ENCODE measurements around the gene USP47.

Gene USP47

DNA sequence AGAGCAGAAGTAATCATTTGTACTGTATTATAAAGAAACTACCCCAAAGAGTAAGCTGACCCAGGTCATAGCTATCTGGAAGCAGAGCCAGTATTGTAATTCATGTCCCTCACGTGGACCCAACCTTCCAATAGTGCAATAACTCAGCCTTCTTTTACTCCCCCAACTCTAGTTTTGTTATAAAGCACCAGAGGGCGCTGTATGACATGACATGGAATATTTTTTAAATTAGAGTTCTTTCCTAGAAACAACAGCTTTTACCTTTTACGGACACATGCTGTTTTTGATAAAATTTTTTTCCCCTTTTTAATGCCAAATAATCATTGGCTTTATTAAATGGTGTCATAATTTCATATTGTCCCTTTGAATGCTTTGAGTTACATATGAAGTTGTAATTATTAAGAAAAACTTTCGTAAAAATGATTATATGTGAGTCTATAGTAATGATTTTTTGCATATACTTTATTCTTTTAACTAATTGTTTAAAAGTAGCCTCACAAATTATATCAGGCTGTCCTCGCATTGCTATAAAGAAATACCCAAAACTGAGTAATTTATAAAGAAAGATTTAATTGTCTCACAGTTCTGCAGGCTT is 89.8 kb downstream of the USP47 start:
- peak in 2 of 56 donors; percentile 10 to 15 for DNase-seq

- DNase-seq, result no peak
Measured at GRCh38 chr11:11935536-11935935, 93.8 kb downstream of the USP47 start.

GRCh38 chr11:11937433-11937832 is 95.7 kb downstream of the USP47 start:
- DNase-seq, result no peak

GRCh38 chr11:11937957-11938356 is 96.2 kb downstream of the USP47 start:
- DNase-seq, result no peak

DNA sequence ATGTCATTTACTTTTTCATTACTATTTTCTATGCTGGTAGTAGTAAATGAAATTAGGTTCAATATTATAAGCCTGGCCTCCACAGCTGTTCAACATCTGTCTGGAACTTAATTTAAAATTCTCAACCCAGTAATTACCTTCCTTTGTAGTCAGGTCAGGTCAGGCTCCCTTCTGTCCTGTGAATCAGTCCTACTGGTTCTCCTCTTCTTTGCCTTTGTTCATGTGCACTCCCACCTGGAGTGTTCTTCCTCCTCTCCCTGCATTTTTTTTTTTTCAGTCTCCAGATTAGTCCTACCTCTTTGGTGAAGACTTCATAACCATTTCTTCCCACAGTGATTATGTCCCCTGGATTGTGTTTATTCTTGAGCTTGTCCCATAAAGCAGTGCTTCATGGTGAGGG is 98.8 kb downstream of the USP47 start:
- no peak for DNase-seq

DNA sequence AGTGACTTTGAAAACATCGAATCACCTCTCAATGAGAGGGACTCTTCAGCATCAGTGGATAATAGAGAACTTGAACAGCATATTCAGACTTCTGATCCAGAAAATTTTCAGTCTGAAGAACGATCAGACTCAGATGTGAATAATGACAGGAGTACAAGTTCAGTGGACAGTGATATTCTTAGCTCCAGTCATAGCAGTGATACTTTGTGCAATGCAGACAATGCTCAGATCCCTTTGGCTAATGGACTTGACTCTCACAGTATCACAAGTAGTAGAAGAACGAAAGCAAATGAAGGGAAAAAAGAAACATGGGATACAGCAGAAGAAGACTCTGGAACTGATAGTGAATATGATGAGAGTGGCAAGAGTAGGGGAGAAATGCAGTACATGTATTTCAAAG is 100.9 kb downstream of the USP47 start:
- no peak for DNase-seq

DNA sequence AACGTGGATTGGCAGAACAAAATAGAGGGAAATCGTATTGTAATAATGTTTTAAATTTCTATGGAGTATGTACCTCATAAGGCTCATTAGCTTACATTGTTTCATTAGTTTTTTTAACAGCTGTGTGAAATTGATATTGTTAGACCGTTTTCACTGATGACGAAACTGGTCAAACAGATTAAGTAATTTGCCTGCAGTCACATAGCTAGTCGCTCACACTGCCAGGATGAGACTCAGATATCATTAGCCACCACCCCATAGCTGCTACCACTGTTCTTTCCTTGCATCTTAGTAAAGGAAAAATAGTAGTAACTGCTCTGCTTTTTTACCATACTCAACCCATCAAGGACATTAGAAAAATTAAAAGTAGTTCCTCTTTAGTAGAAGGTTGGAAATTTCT is 102.7 kb downstream of the USP47 start:
- no peak for DNase-seq

- no peak for DNase-seq
Measured at GRCh38 chr11:11946180-11946579, 104.4 kb downstream of the USP47 start.

- no peak for DNase-seq
Measured at GRCh38 chr11:11946878-11947277, 105.1 kb downstream of the USP47 start.

GRCh38 chr11:11947825-11948224 is 106.1 kb downstream of the USP47 start:
- DNase-seq, result no peak

DNA sequence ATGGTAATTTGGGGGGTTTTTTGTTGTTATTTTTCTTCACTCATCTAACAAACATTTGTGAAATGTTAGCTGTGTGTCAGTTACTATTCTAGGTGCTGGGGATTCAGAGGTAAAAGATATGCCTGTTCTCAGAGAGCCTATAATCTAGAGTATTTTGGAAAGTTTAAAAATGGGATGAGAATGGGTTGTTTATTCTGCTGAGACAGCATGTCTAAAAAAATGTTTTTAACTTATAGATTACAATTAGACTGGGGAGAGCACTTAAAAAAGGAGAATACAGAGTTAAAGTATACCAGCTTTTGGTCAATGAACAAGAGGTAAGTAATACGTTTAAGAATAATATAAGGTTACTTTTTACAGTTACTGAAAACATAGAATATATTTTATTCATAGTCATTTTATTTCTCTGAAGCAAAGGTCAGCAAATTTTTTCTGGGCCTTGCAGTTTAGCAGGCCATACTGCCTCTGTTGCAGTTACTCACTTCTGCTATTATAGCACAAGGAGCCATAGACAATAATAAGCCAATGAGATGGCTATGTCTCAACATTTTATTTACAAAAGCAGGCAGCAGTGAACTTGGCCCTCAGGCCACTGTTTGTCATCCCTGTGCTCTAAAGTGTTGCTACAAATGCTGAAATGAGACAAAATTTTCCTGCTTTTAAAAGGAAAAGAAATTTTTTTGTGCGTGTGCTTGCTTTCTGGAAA is 106.6 kb downstream of the USP47 start:
- DNase-seq, result no peak

DNA sequence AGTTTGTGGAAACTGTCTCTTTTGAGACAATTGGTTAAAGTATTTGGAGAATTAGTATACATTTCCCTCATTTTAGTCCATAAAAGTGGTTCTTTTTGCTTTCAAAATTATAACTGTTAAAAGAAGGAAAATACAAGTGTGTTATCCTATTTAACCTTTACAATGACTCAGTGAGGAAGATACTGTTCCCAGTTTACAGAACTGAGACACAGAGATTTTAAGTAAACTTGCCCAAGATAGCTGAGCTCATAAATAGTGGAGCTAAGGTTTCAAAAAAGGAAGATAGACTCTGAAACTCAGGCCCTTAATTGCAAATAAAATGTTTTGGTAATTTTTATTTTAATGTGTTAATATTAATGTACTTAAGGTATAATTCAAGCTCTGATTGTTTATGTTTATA is 107.7 kb downstream of the USP47 start:
- DNase-seq, result no peak

DNA sequence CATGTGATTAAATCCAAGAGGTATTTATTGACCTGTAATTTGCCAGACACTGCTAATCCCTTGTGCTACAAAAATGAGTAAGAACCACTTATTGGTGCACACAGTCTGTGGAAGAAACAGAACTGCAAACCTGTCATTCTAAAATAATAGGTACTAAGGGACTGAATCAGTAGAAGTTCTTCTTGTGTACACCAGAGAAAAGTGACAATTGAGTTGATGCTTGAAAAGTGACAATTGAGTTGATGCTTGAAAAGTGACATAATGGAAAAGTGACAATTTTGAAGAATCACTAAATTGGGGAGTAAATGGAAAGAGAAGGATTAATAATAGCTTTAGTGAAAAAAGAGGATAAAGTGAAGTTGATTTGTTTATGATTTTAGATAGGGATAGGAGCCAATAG is 110.3 kb downstream of the USP47 start:
- no peak for DNase-seq

- no peak for DNase-seq
Measured at GRCh38 chr11:11956006-11956405, 114.2 kb downstream of the USP47 start.

DNA sequence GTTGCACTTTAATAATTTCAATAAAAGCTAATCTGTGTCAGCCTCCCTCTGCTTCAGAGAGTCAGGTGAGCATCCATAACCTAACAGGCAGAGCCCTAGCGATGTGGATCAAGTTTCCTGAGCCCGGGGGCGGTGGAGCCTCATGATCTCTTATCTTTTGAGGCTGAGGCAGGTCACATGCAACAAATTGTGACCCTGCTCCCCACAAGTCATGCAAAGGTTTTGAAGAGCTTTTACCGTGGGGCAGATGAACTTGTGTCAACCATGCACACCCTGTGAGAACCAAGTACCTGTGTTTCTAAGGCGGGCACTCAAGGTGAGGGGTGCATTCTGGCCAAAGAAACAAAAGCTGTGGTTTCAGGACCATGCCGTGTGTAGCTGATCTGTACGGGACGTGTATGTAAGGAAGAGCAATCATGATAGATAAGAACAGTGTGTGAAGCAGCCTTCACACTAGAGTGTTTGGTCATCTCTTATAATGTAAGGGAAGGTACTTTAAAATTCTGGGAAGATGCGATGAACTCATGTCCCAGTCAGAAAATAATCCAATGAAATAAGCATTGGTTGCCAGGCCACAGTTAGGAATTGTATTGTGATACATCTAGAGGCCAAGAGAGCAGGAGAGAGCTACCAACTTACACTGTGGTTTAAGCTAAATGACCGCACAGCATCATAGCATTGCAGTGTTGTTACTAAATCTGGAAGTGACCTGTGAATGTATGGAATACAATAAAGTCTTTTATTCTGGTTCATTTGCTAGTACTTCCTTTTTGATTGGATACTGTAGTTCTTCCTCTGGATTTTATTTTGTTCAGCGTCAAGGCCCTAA is 116.8 kb downstream of the USP47 start:
- no peak for DNase-seq

DNA sequence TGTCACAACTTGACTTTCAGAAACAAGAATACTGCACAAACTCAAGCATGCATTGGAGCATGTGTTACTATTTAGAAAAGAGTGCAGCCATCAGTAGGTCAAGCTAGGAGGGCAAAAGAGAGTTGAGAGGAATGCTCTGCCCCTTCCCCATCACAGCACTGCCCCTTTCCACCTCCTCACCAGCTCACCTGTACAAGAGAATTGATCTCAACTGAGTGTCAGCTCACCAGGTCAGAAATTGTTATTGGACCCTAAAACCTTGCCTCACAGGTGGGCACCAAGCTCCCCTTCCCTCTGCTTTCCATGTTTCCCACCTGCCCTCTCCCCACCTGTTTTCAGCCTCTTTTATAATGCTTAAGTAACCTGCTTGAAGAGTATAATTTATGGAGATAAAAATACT is 117.8 kb downstream of the USP47 start:
- DNase-seq, result no peak

GRCh38 chr11:11960687-11961086 is 118.9 kb downstream of the USP47 start:
- DNase-seq, result no peak

DNA sequence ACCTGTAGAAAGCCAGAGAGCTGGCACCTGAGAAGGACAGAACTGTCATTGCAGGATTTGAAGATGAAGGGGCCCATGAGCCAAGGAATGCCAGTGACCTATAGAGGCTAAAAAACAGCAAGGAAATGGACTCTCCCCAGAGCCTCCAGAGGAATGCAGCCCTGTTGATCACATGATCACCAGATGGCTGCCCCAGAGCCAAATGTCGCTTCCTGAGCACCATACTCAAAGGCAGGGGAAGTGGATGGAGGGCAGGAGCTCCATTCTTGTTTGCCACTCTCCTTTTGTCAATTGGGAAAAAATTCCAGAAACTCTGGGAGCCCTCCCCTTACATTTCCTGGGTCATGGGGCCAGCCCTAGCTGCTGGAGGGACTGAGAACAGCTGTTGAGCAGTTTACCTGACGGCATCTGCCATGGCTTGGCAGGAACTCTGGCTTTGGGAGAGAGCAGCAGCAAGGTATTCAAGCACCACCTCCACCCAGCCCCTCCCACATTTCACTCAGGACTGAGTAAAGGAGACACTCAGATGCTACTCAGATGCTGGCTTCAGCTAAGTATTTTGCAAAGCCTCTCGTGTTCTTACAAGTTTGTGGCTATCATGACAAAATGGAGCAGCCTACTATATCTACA is 119.7 kb downstream of the USP47 start:
- no peak for DNase-seq

- no peak for DNase-seq
Measured at GRCh38 chr11:11963067-11963466, 121.3 kb downstream of the USP47 start.

DNA sequence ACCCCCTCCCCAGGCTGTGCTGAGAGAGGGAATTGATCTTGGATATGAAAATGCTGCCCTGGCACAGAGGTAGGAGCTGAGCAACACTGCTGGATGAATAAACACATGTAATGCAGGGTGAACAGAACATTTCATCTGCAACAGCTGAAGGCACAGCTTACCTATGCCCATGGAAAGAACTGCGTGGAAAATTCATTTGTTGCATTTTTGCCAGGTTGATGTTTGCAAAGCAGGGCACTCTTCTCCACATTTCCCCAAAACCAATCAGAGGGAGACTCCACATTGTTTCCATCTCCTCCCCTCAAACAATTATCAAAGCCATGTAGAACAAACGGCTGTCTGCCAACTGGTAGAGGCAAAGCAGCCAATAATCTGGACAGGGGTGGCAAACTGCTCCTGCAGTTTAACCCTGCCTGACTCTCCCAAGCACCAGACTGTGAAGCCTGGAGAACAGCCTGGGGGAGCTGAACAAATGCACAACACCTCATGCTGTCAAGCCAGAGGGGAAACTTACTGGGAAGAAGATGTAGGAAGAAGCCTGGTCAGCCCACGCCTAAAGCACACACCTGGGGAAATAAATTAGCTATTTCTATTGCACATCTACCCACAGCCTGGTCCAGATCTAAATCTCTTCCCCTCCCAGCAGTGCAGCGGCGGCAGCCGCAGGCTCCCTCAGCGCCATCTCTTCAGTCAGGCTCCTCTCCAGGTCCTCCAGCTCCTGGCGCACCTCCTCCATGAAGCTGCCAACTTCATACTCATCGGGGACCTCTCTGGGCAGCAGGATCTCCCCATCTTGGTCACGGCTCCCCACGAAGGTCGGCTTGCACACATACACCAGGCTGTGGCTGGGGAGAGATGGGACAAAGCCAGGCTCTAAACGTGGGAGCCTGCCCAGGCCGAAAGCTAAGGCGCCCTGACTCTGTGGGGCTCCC is 122.3 kb downstream of the USP47 start:
- peak in 11 of 56 donors; percentile 27 to 64 (median 39) for DNase-seq

GRCh38 chr11:11964774-11965150 is 123.0 kb downstream of the USP47 start:
- DNase-seq, result no peak
